IMR-90 (cell line): ENCODE measurements around the gene MAN1A2. TPM values are rescaled to one million over a fixed set of nuclear protein-coding genes. Genes with fewer than 3 reads are reported as not detected.

Source experiments
- ATAC-seq: fragments of 200-7000 bp; cut with Tn5 transposase; 2 replicates; pipeline ENCODE4 v1.9.1; 2020; ENCODE audit warnings: low read depth, mild to moderate bottlenecking, moderate library complexity
- BruUV-seq: library from RNA; stranded (reverse); fragments of 400-500 nt; replicated peaks from 2 replicates; lab custom pipeline; 2021; lab: Mats Ljungman, UMichigan
- CTCF ChIA-PET: fragments of 300-600 bp; formaldehyde crosslinking; extraction: SDS; loops from one replicate; lab custom pipeline; 2021; ENCODE audit warnings: antibody characterized with exemption; lab: Yijun Ruan, JAX
- POLR2A ChIA-PET: fragments of 300-600 bp; sonication (Branson Sonifier 250); formaldehyde crosslinking; loops from one replicate; lab custom pipeline; 2022; ENCODE audit warnings: antibody characterized with exemption; ENCODE audit not compliant: unreplicated experiment; lab: Charles Lee
- DNase-seq: peaks from one replicate; pipeline ENCODE4 v3.0.0; 2013
- H2AFZ ChIP-seq: replicated peaks from 2 replicates; pipeline ENCODE3; 2013; ENCODE audit warnings: low read length, mild to moderate bottlenecking; ENCODE audit not compliant: poor library complexity
- H2AK5ac ChIP-seq: 2 replicates; pipeline ENCODE4 v1.6.1; 2013; ENCODE audit warnings: low read depth, low read length, inconsistent platforms
- H2AK9ac ChIP-seq: replicated peaks from 2 replicates; pipeline ENCODE3; 2013; ENCODE audit warnings: mild to moderate bottlenecking, low read depth, low read length, moderate library complexity; ENCODE audit not compliant: poor library complexity
- H2BK120ac ChIP-seq: 2 replicates; pipeline ENCODE4 v1.6.1; 2013; ENCODE audit warnings: low read depth, low read length, inconsistent platforms
- H2BK15ac ChIP-seq: 3 replicates; pipeline ENCODE4 v1.6.1; 2013; ENCODE audit warnings: low read depth, low read length, inconsistent platforms
- H2BK20ac ChIP-seq: 2 replicates; pipeline ENCODE4 v1.6.1; 2013; ENCODE audit warnings: low read depth, mild to moderate bottlenecking, inconsistent platforms, low read length, moderate library complexity
- H2BK5ac ChIP-seq: 2 replicates; pipeline ENCODE4 v1.6.1; 2013; ENCODE audit warnings: mild to moderate bottlenecking, low read depth, low read length, inconsistent platforms; ENCODE audit not compliant: poor library complexity, severe bottlenecking
- H3K14ac ChIP-seq: replicated peaks from 2 replicates; pipeline ENCODE4 v1.6.1; 2013; ENCODE audit warnings: low read depth, low read length, inconsistent platforms
- H3K18ac ChIP-seq: 2 replicates; pipeline ENCODE4 v1.6.1; 2013; ENCODE audit warnings: low read depth, low read length, control low read depth
- H3K23ac ChIP-seq: 2 replicates; pipeline ENCODE4 v1.6.1; 2013; ENCODE audit warnings: low read depth, low read length, inconsistent platforms
- H3K27ac ChIP-seq: 2 replicates; pipeline ENCODE4 v1.5.1; 2013; ENCODE audit warnings: mild to moderate bottlenecking, control low read depth, low read length; ENCODE audit not compliant: insufficient read depth
- H3K27me3 ChIP-seq: 2 replicates; pipeline ENCODE4 v1.6.1; 2013; ENCODE audit warnings: low read length; ENCODE audit not compliant: control insufficient read depth, insufficient read depth
- H3K36me3 ChIP-seq: 2 replicates; pipeline ENCODE4 v1.6.1; 2013; ENCODE audit warnings: low read length, mixed read lengths; ENCODE audit not compliant: control insufficient read depth, insufficient read depth
- H3K4ac ChIP-seq: 2 replicates; pipeline ENCODE4 v1.6.1; 2013; ENCODE audit warnings: low read depth, low read length, inconsistent platforms
- H3K4me1 ChIP-seq: 2 replicates; pipeline ENCODE4 v1.6.1; 2013; ENCODE audit warnings: low read length, mixed read lengths; ENCODE audit not compliant: control insufficient read depth, insufficient read depth
- H3K4me2 ChIP-seq: 2 replicates; pipeline ENCODE4 v1.6.1; 2013; ENCODE audit warnings: low read depth, mild to moderate bottlenecking, control low read depth, low read length, moderate library complexity
- H3K4me3 ChIP-seq: 2 replicates; pipeline ENCODE4 v1.5.1; 2013; ENCODE audit warnings: low read depth, mild to moderate bottlenecking, control low read depth, low read length, moderate library complexity; ENCODE audit not compliant: insufficient read depth
- H3K56ac ChIP-seq: 2 replicates; pipeline ENCODE4 v1.6.1; 2013; ENCODE audit warnings: low read length, inconsistent platforms; ENCODE audit not compliant: insufficient read depth; ENCODE audit errors: extremely low read depth
- H3K79me1 ChIP-seq, 2 experiments: 2 replicates each; pipeline ENCODE4 v1.6.1; 2013; ENCODE audit warnings: low read length in 2 of 2, inconsistent platforms in 1 of 2, low read depth in 1 of 2
- H3K9ac ChIP-seq: 2 replicates; pipeline ENCODE4 v1.6.1; 2013; ENCODE audit warnings: low read depth, low read length, control low read depth
- H3K9me1 ChIP-seq: 2 replicates; pipeline ENCODE4 v1.6.1; 2013; ENCODE audit warnings: low read length, inconsistent platforms; ENCODE audit not compliant: insufficient read depth
- H3K9me3 ChIP-seq: 2 replicates; pipeline ENCODE4 v1.6.1; 2013; ENCODE audit warnings: low read length; ENCODE audit not compliant: control insufficient read depth, insufficient read depth
- H4K20me1 ChIP-seq: 2 replicates; pipeline ENCODE4 v1.6.1; 2013; ENCODE audit warnings: low read length, inconsistent platforms; ENCODE audit not compliant: insufficient read depth
- H4K5ac ChIP-seq: 2 replicates; pipeline ENCODE4 v1.6.1; 2013; ENCODE audit warnings: mild to moderate bottlenecking, low read depth, low read length, control low read depth
- H4K8ac ChIP-seq, 2 experiments: 2 replicates each; pipeline ENCODE4 v1.6.1; 2013; ENCODE audit warnings: low read depth in 2 of 2, low read length in 2 of 2, control low read depth in 1 of 2, inconsistent platforms in 1 of 2
- H4K91ac ChIP-seq: 2 replicates; pipeline ENCODE4 v1.6.1; 2013; ENCODE audit warnings: low read depth, low read length, inconsistent platforms; ENCODE audit not compliant: insufficient read depth
- BHLHE40 ChIP-seq: fragments of 150-350 bp; IDR thresholded peaks from 2 replicates; pipeline ENCODE4 v1.6.1; 2016; ENCODE audit warnings: mild to moderate bottlenecking, low read depth, low read length
- CEBPB ChIP-seq: IDR thresholded peaks from 2 replicates; pipeline ENCODE4 v1.6.1; 2012; ENCODE audit warnings: low read depth, low read length, improper control_type of control experiment
- ELK1 ChIP-seq: fragments of 150-350 bp; IDR thresholded peaks from 2 replicates; pipeline ENCODE4 v1.6.1; 2016; ENCODE audit warnings: low read depth, mild to moderate bottlenecking, low read length, moderate library complexity, borderline replicate concordance
- MAFK ChIP-seq: IDR thresholded peaks from 2 replicates; pipeline ENCODE4 v1.6.1; 2012; ENCODE audit warnings: low read depth, low read length, improper control_type of control experiment
- MAZ ChIP-seq: IDR thresholded peaks from 2 replicates; pipeline ENCODE4 v1.6.1; 2012; ENCODE audit warnings: low read depth, mild to moderate bottlenecking, low read length, improper control_type of control experiment, moderate library complexity, borderline replicate concordance
- MXI1 ChIP-seq: IDR thresholded peaks from 2 replicates; pipeline ENCODE4 v1.6.1; 2012; ENCODE audit warnings: low read depth, mild to moderate bottlenecking, low read length, moderate library complexity, borderline replicate concordance
- SMC3 ChIP-seq: fragments of 150-350 bp; IDR thresholded peaks from 2 replicates; pipeline ENCODE4 v1.6.1; 2016; ENCODE audit warnings: low read depth, mild to moderate bottlenecking, antibody characterized with exemption, low read length, moderate library complexity
- USF2 ChIP-seq: fragments of 150-350 bp; IDR thresholded peaks from 2 replicates; pipeline ENCODE4 v1.6.1; 2017; ENCODE audit warnings: mild to moderate bottlenecking, antibody characterized with exemption, low read length, low read depth
- WGBS, 2 experiments: methylation state at CpG; one replicate each; pipeline versions ENCODE4 v1.1.5 to v1.1.7; 2013; ENCODE audit warnings: missing lambda C conversion rate in 2 of 2; ENCODE audit not compliant: insufficient read length in 1 of 2; ENCODE audit errors: extremely low coverage in 2 of 2; 5-methylcytosine and 5-hydroxymethylcytosine counted together
- dilution Hi-C: fragments of 300-500 bp; cut with HindIII; formaldehyde crosslinking; loops from one replicate; pipeline ENCODE4 v1.14.3; 2018; ENCODE audit warnings: low sequenced_read_pairs; ENCODE audit not compliant: unreplicated experiment
- in situ Hi-C: fragments of 300-500 bp; cut with MboI; formaldehyde crosslinking; loops from 3 replicates; pipeline ENCODE4 v1.14.3; 2019; ENCODE audit warnings: low sequenced_read_pairs, inconsistent platforms, mixed read lengths
- intact Hi-C: fragments of 100-400 bp; cut with micrococcal nuclease; formaldehyde crosslinking; loops from 2 replicates; pipeline ENCODE4 v1.10.0; 2022
- polyA plus RNA-seq, 3 experiments: library from polyadenylated mRNA; depleted of rRNA; stranded (reverse); fragments of >200 nt; gene quantifications; 2 replicates each; pipeline ENCODE4 v1.2.3, GENCODE V29; 2012; ENCODE audit warnings: low replicate concordance in 1 of 3
- total RNA-seq: library from RNA; depleted of rRNA; stranded (reverse); fragments of >200 nt; gene quantifications from 2 replicates; pipeline ENCODE4 v1.2.3, GENCODE V29; 2012
- TF ChIP-seq, protein P1 (sequence below): conservative IDR thresholded peaks from 2 replicates; pipeline ENCODE4 v1.5.1; 2012; ENCODE audit warnings: mild to moderate bottlenecking, low read depth, low read length, improper control_type of control experiment

Gene MAN1A2
- total and polyA plus RNA-seq, 2 of the 4 experiments (the other 2 are of a cell fraction): 12.4 to 29.4 TPM

DNA sequence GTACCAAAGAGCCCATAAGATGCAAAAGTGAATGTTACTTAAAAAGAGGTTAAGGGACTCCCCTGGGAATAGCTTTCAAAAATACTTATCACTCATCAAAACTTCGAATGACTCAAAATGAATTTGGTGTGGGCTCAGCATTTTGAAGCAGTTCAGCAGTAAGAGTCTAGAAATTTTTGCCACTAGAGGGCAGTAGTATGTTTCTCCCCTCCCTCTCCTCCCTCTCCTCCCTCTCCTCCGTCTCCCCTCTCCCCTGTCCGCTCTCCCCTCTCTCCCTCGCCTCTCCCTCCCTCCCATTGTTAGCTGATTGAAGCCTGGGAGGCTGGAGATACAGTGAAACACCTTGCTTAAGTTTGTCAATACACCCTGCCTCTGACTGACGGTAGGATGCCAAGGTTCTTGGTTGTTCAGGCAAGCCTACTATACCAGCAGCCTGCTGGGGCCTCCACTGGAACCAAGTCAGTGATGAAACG is 167.8 kb downstream of the MAN1A2 start (continued):
- no peak for TF ChIP-seq USF2

DNA sequence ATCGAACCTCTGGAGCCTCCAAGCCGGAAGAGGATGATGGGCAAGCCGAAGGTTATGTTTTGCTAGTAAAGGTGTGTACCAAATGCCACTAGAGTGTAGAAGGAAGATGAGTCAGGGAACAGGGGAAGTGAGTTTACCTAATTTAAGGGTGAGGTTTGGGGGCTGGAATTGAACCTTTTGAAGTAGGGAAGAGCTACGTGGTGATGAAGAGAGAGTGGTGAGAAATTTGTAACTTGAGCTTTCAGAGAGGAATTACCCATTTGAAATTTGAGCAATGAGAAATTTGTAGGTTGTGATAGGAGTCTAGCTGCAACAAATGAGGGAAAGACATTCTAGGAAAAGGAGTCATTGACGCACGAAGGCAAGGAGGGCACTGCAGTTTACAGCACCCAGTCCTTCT is 168.6 kb downstream of the MAN1A2 start:
- Histone ChIP-seq H2BK15ac (no peak overlapping the region), H2AK5ac (no peak overlapping the region), H3K27me3 (no peaks in the 10 kb centered on the region), H3K23ac (no peak overlapping the region), H3K9me3 (no peaks in the 10 kb centered on the region), H2AFZ (no peak overlapping the region), H2BK120ac (no peak overlapping the region), H3K4me3 (no peak overlapping the region), H2BK20ac (no peak overlapping the region), H2BK5ac (no peak overlapping the region), H3K4ac (no peak overlapping the region), H2AK9ac (no peak overlapping the region), H4K8ac (no peak overlapping the region), H3K79me1 (no peaks in the 10 kb centered on the region), H3K14ac (no peak overlapping the region), H4K91ac (no peak overlapping the region), H3K36me3 (no peaks in the 10 kb centered on the region), H3K27ac (no peak overlapping the region), H3K56ac (no peak overlapping the region), H3K4me2 (no peak overlapping the region), H4K5ac (no peak overlapping the region), H3K4me1 (no peaks in the 10 kb centered on the region), H3K9ac (no peak overlapping the region), H4K20me1 (no peaks in the 10 kb centered on the region), H3K9me1 (peaks cover 10% of the 10 kb centered on the region; the same call in 1 of the 2 replicates), H3K18ac (no peak overlapping the region)
- in situ Hi-C loops: no loop called here
- ChIA-PET CTCF (interaction anchor here (0.7 to 2.7 kb wide), 6 partner anchors 8 to 360 kb away, joined by 3 to 17 read pairs (median 12); no protein-coding TSS in a partner anchor), POLR2A (no interaction called here)
- TF ChIP-seq MAZ: no peak
- no peak for TF ChIP-seq ELK1
- no peak for TF ChIP-seq SMC3
- no peak for TF ChIP-seq BHLHE40
- TF ChIP-seq MXI1: no peak
- no peak for TF ChIP-seq CEBPB
- TF ChIP-seq, protein P1, sequence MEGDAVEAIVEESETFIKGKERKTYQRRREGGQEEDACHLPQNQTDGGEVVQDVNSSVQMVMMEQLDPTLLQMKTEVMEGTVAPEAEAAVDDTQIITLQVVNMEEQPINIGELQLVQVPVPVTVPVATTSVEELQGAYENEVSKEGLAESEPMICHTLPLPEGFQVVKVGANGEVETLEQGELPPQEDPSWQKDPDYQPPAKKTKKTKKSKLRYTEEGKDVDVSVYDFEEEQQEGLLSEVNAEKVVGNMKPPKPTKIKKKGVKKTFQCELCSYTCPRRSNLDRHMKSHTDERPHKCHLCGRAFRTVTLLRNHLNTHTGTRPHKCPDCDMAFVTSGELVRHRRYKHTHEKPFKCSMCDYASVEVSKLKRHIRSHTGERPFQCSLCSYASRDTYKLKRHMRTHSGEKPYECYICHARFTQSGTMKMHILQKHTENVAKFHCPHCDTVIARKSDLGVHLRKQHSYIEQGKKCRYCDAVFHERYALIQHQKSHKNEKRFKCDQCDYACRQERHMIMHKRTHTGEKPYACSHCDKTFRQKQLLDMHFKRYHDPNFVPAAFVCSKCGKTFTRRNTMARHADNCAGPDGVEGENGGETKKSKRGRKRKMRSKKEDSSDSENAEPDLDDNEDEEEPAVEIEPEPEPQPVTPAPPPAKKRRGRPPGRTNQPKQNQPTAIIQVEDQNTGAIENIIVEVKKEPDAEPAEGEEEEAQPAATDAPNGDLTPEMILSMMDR: no peak
- no peak for TF ChIP-seq MAFK
- dilution Hi-C loops: no loop called here
- DNase-seq (no peak), ATAC-seq (no peak)
- WGBS, 2 experiments: 75% methylated on average over 4 of the region's 6 CpGs; no CpG with 5 or more reads in 1 of the 2 experiments
- intact Hi-C loops: loop anchor here (1.0 to 5.0 kb wide), 3 partner anchors 71 to 359 kb away; partner anchors contain the start of gene TENT5C
- no TSS peak for BruUV-seq
